Neural crest cell (in vitro differentiated cells): ENCODE data around the gene DPH3. TPM values are rescaled to one million over a fixed set of nuclear protein-coding genes. Genes with fewer than 3 reads are reported as not detected.

Source experiments
- DNase-seq: peaks from one replicate; pipeline ENCODE4 v3.0.0; 2021; ENCODE audit warnings: low read depth, mixed read lengths, low spot score
- H3K27ac Mint-ChIP-seq: one replicate; pipeline ENCODE4 v1.8.0; 2021; ENCODE audit warnings: mild to moderate bottlenecking, mixed read lengths; ENCODE audit not compliant: unreplicated experiment
- H3K27me3 Mint-ChIP-seq: 2 replicates; pipeline ENCODE4 v1.8.0; 2021; ENCODE audit warnings: low read depth, mild to moderate bottlenecking, mixed read lengths
- H3K36me3 Mint-ChIP-seq: 2 replicates; pipeline ENCODE4 v1.8.0; 2021; ENCODE audit warnings: low read depth, mild to moderate bottlenecking, mixed read lengths
- H3K4me1 Mint-ChIP-seq: 2 replicates; pipeline ENCODE4 v1.8.0; 2021; ENCODE audit warnings: mixed read lengths
- H3K4me3 Mint-ChIP-seq: one replicate; pipeline ENCODE4 v1.8.0; 2021; ENCODE audit warnings: mild to moderate bottlenecking, mixed read lengths
- H3K9me3 Mint-ChIP-seq: 2 replicates; pipeline ENCODE4 v1.8.0; 2021; ENCODE audit warnings: mixed read lengths
- CTCF ChIP-seq: fragments of 200-600 bp; sonication (generic); conservative IDR thresholded peaks from 2 replicates; pipeline ENCODE4 v1.5.0; 2021; ENCODE audit warnings: antibody characterized with exemption, mild to moderate bottlenecking
- total RNA-seq: library from RNA; stranded (reverse); gene quantifications from 2 replicates; pipeline ENCODE4 v1.2.1, GENCODE V29; 2021

Gene DPH3
- total RNA-seq, 1 donor from 2014 or later, result 31.9 TPM

DNA sequence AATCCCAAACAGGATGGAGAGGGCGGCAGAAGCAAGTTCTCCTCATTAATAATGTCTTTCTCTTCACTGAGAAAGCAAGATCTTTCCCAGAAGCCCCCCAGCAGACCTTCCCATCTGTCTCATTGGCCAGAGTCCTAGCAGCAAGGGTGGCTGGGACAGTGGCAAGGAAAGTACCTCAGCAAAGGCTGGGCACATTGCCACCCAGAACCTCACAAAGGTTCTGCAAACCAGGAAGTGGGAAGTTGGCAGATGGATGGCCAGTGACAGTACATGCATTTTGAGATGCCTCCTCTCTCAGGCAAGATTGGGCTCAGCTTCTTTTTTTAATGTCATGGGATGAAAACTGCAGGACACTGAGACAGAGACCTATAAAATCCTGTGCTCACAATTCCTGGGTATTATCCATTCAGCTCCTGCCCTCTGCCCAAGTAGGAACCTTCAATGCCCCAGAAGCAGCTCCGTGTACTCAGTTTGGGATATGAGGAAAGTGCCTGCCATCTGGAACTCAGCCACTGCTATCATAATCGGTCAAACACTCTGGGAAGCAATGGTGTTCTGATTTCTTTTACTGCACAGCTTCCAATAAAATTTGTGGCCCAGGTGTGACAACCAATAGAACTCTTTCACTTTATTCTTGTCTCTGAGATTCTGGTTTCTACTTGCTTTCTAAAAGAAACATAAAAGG, 25.5 kb downstream of the DPH3 start:
- Mint-ChIP-seq H3K9me3 (no peaks in the 10 kb centered on the region), H3K4me3 (no peak overlapping the region), H3K36me3 (no peaks in the 10 kb centered on the region), H3K27me3 (peaks cover 3% of the 10 kb centered on the region), H3K27ac (no peak overlapping the region), H3K4me1 (no peaks in the 10 kb centered on the region)
- DNase-seq, result no peak
- TF ChIP-seq CTCF, result no peak

GRCh38 chr3:16236856-16237393, 27.8 kb downstream of the DPH3 start:
- H3K27me3 Mint-ChIP-seq, result peaks cover 3% of the 10 kb centered on the region
- no peak for DNase-seq
- H3K27ac Mint-ChIP-seq, result no peak overlapping the region
- no peak for TF ChIP-seq CTCF
- no peak overlapping the region for H3K4me3 Mint-ChIP-seq
- H3K4me1 Mint-ChIP-seq, result no peaks in the 10 kb centered on the region
- no peaks in the 10 kb centered on the region for H3K9me3 Mint-ChIP-seq
- no peaks in the 10 kb centered on the region for H3K36me3 Mint-ChIP-seq

- no peak overlapping the region for H3K27ac Mint-ChIP-seq
- no peaks in the 10 kb centered on the region for H3K4me1 Mint-ChIP-seq
- TF ChIP-seq CTCF, result no peak
- no peaks in the 10 kb centered on the region for H3K36me3 Mint-ChIP-seq
- DNase-seq, result no peak
- no peaks in the 10 kb centered on the region for H3K9me3 Mint-ChIP-seq
- H3K27me3 Mint-ChIP-seq, result peaks cover 3% of the 10 kb centered on the region
- no peak overlapping the region for H3K4me3 Mint-ChIP-seq
Observed at GRCh38 chr3:16236030-16236639, 28.6 kb downstream of the DPH3 start.

GRCh38 chr3:16234281-16234680, 30.5 kb downstream of the DPH3 start:
- no peaks in the 10 kb centered on the region for H3K36me3 Mint-ChIP-seq
- H3K27me3 Mint-ChIP-seq, result no peaks in the 10 kb centered on the region
- TF ChIP-seq CTCF, result no peak
- no peak overlapping the region for H3K4me3 Mint-ChIP-seq
- H3K9me3 Mint-ChIP-seq, result no peaks in the 10 kb centered on the region
- DNase-seq, result no peak
- H3K27ac Mint-ChIP-seq, result no peak overlapping the region
- H3K4me1 Mint-ChIP-seq, result no peaks in the 10 kb centered on the region

- H3K9me3 Mint-ChIP-seq, result no peaks in the 10 kb centered on the region
- TF ChIP-seq CTCF, result no peak
- no peak overlapping the region for H3K27ac Mint-ChIP-seq
- DNase-seq, result no peak
- H3K4me1 Mint-ChIP-seq, result no peaks in the 10 kb centered on the region
- no peaks in the 10 kb centered on the region for H3K36me3 Mint-ChIP-seq
- no peaks in the 10 kb centered on the region for H3K27me3 Mint-ChIP-seq
- no peak overlapping the region for H3K4me3 Mint-ChIP-seq
Observed at GRCh38 chr3:16233806-16234205, 30.9 kb downstream of the DPH3 start.
